HFFc6 (cell line): ENCODE measurements around the gene SIDT2. TPM values are rescaled to one million over a fixed set of nuclear protein-coding genes. Genes with fewer than 3 reads are reported as not detected.

Experiments
- DNase-seq: peaks from one replicate; pipeline ENCODE4 v3.0.0-alpha.2; 2018
- H3K27ac Mint-ChIP-seq: 2 replicates; pipeline ENCODE4 v1.8.0; 2020; ENCODE audit warnings: mild to moderate bottlenecking, mixed read lengths
- H3K27me3 Mint-ChIP-seq: 2 replicates; pipeline ENCODE4 v1.8.0; 2021; ENCODE audit warnings: mild to moderate bottlenecking, moderate library complexity, mixed read lengths; ENCODE audit not compliant: insufficient read depth
- H3K36me3 Mint-ChIP-seq: 2 replicates; pipeline ENCODE4 v1.8.0; 2021; ENCODE audit warnings: low read depth, mixed read lengths
- H3K4me1 Mint-ChIP-seq: 2 replicates; pipeline ENCODE4 v1.8.0; 2020; ENCODE audit warnings: low read depth, mixed read lengths
- H3K4me3 Mint-ChIP-seq: 2 replicates; pipeline ENCODE4 v1.8.0; 2020; ENCODE audit warnings: mild to moderate bottlenecking, moderate library complexity, mixed read lengths
- H3K9me3 Mint-ChIP-seq: 2 replicates; pipeline ENCODE4 v1.8.0; 2020; ENCODE audit warnings: mild to moderate bottlenecking, mixed read lengths
- CTCF ChIP-seq: fragments of 200-600 bp; sonication (generic); IDR thresholded peaks from 2 replicates; pipeline ENCODE4 v1.5.0; 2021; ENCODE audit warnings: antibody characterized with exemption, mild to moderate bottlenecking
- total RNA-seq, 6 experiments: library from RNA; stranded (reverse); fragmentation: NEBNext Ultra II Directional; extraction: Animal tissue kit (Norgen Biotek cat#: 25700); gene quantifications; 2 replicates in 1 of 6; 3 replicates in 5 of 6; pipeline ENCODE4 v1.2.3, GENCODE V29; 2021

Gene SIDT2
- total RNA-seq, 6 experiments from 2014 or later, result 33.9 to 53.9 (median 37.7) TPM

GRCh38 chr11:117183724-117184349 is 5.3 kb downstream of the SIDT2 start:
- peaks cover 5% of the 10 kb centered on the region; the same call in 1 of the 2 replicates for H3K36me3 Mint-ChIP-seq
- peaks cover 21% of the 10 kb centered on the region for H3K4me1 Mint-ChIP-seq
- no peak for DNase-seq
- no peak for TF ChIP-seq CTCF
- no peaks in the 10 kb centered on the region for H3K9me3 Mint-ChIP-seq
- no peaks in the 10 kb centered on the region; the same call in 1 of the 2 replicates for H3K27me3 Mint-ChIP-seq
- H3K27ac Mint-ChIP-seq, result no peak overlapping the region
- no peak overlapping the region for H3K4me3 Mint-ChIP-seq

- TF ChIP-seq CTCF, result no peak
- peaks cover 5% of the 10 kb centered on the region for H3K4me1 Mint-ChIP-seq
- no peaks in the 10 kb centered on the region for H3K9me3 Mint-ChIP-seq
- H3K4me3 Mint-ChIP-seq, result no peak overlapping the region
- H3K27ac Mint-ChIP-seq, result no peak overlapping the region
- peaks cover 5% of the 10 kb centered on the region; the same call in 1 of the 2 replicates for H3K36me3 Mint-ChIP-seq
- no peak for DNase-seq
- no peaks in the 10 kb centered on the region; the same call in none of the 2 replicates for H3K27me3 Mint-ChIP-seq
Observed at GRCh38 chr11:117185736-117186430, 7.3 kb downstream of the SIDT2 start.

DNA sequence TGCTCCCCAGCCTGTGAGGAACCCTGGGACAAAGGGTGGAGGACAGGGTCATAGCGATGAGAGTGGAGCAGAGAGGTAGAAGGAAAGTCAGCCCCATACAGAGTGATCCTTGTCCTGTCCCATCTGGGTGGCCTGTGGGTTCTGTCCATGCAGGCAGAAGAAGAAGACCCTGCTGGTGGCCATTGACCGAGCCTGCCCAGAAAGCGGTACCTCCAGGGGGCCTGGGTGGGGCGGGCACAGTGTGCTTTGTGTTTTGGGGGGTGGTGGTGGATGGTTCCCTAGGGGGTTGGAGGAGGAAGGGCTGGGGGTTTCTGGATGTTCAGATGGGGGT is 7.9 kb downstream of the SIDT2 start:
- H3K36me3 Mint-ChIP-seq, result peaks cover 5% of the 10 kb centered on the region; the same call in 1 of the 2 replicates
- H3K4me3 Mint-ChIP-seq, result no peak overlapping the region
- H3K9me3 Mint-ChIP-seq, result no peaks in the 10 kb centered on the region
- DNase-seq, result no peak
- H3K27ac Mint-ChIP-seq, result no peak overlapping the region
- TF ChIP-seq CTCF, result no peak
- no peaks in the 10 kb centered on the region; the same call in none of the 2 replicates for H3K27me3 Mint-ChIP-seq
- no peaks in the 10 kb centered on the region; the same call in 1 of the 2 replicates for H3K4me1 Mint-ChIP-seq

GRCh38 chr11:117187007-117187406 is 8.5 kb downstream of the SIDT2 start:
- no peak overlapping the region for H3K27ac Mint-ChIP-seq
- no peak for DNase-seq

DNA sequence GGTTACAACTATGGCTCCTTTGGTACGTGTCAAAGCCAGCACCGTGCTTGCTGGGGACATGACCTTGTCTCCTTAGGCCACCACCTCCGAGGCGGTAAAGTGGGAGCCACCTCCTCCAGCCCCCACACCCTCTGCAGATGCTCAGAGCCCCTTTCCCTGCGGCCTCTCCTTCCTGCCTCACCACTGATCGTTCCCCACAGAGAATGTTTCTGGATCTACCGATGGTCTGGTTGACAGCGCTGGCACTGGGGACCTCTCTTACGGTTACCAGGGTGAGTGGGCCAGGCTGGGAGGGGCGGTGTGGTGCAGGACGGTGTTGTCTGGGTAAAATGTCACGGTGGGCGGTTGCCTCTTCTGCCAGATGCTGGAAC is 8.9 kb downstream of the SIDT2 start:
- Mint-ChIP-seq H3K27ac (no peak overlapping the region), H3K9me3 (no peaks in the 10 kb centered on the region), H3K4me3 (no peak overlapping the region)

More at GRCh38 chr11:117187007-117187406, 8.5 kb downstream of the SIDT2 start:
- H3K36me3 Mint-ChIP-seq, result peaks cover 5% of the 10 kb centered on the region; the same call in 1 of the 2 replicates
- no peaks in the 10 kb centered on the region; the same call in none of the 2 replicates for H3K27me3 Mint-ChIP-seq
- no peaks in the 10 kb centered on the region for H3K4me1 Mint-ChIP-seq
- TF ChIP-seq CTCF, result no peak
- no peak overlapping the region for H3K4me3 Mint-ChIP-seq
- H3K9me3 Mint-ChIP-seq, result no peaks in the 10 kb centered on the region

More for the DNA sequence above, 8.9 kb downstream of the SIDT2 start:
- no peaks in the 10 kb centered on the region; the same call in none of the 2 replicates for H3K27me3 Mint-ChIP-seq
- H3K36me3 Mint-ChIP-seq, result peaks cover 5% of the 10 kb centered on the region; the same call in 1 of the 2 replicates
- no peaks in the 10 kb centered on the region for H3K4me1 Mint-ChIP-seq
- DNase-seq, result no peak
- TF ChIP-seq CTCF, result no peak
